NCI-H2029 (cell line): Measurements from ENCODE around the gene KRT34.

Experiments
- DNase-seq: peaks from one replicate; lab custom pipeline; 2025; lab: John Stamatoyannopoulos, UW

The KRT34 gene

GRCh38 chr17:41331606-41332005 lies 50.5 kb downstream of the KRT34 start:
- no peak for DNase-seq

GRCh38 chr17:41329279-41329948 lies 52.7 kb downstream of the KRT34 start:
- peak; percentile 48 for DNase-seq

- no peak for DNase-seq
Measured at GRCh38 chr17:41328207-41328606, 53.9 kb downstream of the KRT34 start.
